ENCODE data around the gene ZNF451. TPM values are rescaled to one million over a fixed set of nuclear protein-coding genes. Genes with fewer than 3 reads are reported as not detected.

Gene ZNF451
- polyA plus RNA-seq, 1 experiment: 12.4 TPM

GRCh38 chr6:57201718-57202117, 111.7 kb downstream of the ZNF451 start:
- no peak for DNase-seq (ENCODE audit: low read depth)
- no peak for TF ChIP-seq CTCF (IDR thresholded peaks at IDR 0.05; ENCODE audit: insufficient read depth, low read depth, low read length)
- Histone ChIP-seq H3K27me3 (ENCODE audit: control insufficient read depth, insufficient read depth, low read length) (no peaks in the 10 kb centered on the region), H3K4me3 (ENCODE audit: low read depth, low read length) (no peak overlapping the region), H3K36me3 (ENCODE audit: control insufficient read depth, insufficient read depth, low read length) (peaks cover 4% of the 10 kb centered on the region)
- CTCF ChIA-PET: interaction anchor here (1.0 to 1.3 kb wide), 2 partner anchors 9 to 20 kb away, joined by 3 read pairs; no protein-coding TSS in a partner anchor
- POLR2A ChIA-PET: no interaction called here

- no peak for DNase-seq (ENCODE audit: low read depth)
- H3K4me3 ChIP-seq (ENCODE audit: low read depth, low read length): no peak overlapping the region
- TF ChIP-seq CTCF (IDR thresholded peaks at IDR 0.05; ENCODE audit: insufficient read depth, low read depth, low read length): no peak
- H3K27me3 ChIP-seq (ENCODE audit: control insufficient read depth, insufficient read depth, low read length): no peaks in the 10 kb centered on the region
- CTCF ChIA-PET: interaction anchor here (0.9 kb wide), 2 partner anchors 11 to 16 kb away, joined by 3 read pairs; partner anchors contain the start of gene RAB23
- POLR2A ChIA-PET: no interaction called here
- H3K36me3 ChIP-seq (ENCODE audit: control insufficient read depth, insufficient read depth, low read length): no peaks in the 10 kb centered on the region; the same call in none of the 2 replicates
These were observed 115.8 kb downstream of the ZNF451 start for GRCh38 chr6:57205550-57206328.

DNA sequence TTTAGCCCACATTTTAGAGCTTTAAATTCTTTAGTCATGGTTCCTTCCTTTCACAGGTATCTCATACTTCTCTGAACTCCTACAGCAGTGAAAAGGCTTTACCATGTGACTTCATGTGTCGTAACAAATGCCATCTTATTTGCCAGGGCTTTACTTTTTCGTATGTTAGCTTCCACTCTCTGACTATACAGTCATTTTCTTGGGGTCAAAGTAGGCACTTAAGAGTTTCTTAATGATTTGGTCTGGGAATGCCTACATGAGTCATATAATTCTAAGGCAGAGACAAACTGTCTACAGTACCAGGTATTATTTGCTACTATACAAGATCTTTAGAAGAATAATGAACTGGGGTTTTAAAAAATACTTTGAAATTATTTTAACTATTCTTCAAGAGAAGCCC, 117.2 kb downstream of the ZNF451 start:
- H3K4me3 ChIP-seq (ENCODE audit: low read depth, low read length): no peak overlapping the region
- no peak for TF ChIP-seq CTCF (IDR thresholded peaks at IDR 0.05; ENCODE audit: insufficient read depth, low read depth, low read length)
- H3K36me3 ChIP-seq (ENCODE audit: control insufficient read depth, insufficient read depth, low read length): no peaks in the 10 kb centered on the region; the same call in none of the 2 replicates
- no peaks in the 10 kb centered on the region for H3K27me3 ChIP-seq (ENCODE audit: control insufficient read depth, insufficient read depth, low read length)
- ChIA-PET POLR2A (no interaction called here), CTCF (no interaction called here)
- DNase-seq (ENCODE audit: low read depth): no peak

GRCh38 chr6:57207872-57208271, 117.9 kb downstream of the ZNF451 start:
- Histone ChIP-seq H3K4me3 (ENCODE audit: low read depth, low read length) (no peak overlapping the region), H3K27me3 (ENCODE audit: control insufficient read depth, insufficient read depth, low read length) (no peaks in the 10 kb centered on the region), H3K36me3 (ENCODE audit: control insufficient read depth, insufficient read depth, low read length) (no peaks in the 10 kb centered on the region; the same call in none of the 2 replicates)
- ChIA-PET CTCF (interaction anchor here (0.6 kb wide), 1 partner anchor 9 kb away, joined by 6 read pairs; no protein-coding TSS in a partner anchor), POLR2A (no interaction called here)
- DNase-seq (ENCODE audit: low read depth): no peak
- TF ChIP-seq CTCF (IDR thresholded peaks at IDR 0.05; ENCODE audit: insufficient read depth, low read depth, low read length): no peak

DNA sequence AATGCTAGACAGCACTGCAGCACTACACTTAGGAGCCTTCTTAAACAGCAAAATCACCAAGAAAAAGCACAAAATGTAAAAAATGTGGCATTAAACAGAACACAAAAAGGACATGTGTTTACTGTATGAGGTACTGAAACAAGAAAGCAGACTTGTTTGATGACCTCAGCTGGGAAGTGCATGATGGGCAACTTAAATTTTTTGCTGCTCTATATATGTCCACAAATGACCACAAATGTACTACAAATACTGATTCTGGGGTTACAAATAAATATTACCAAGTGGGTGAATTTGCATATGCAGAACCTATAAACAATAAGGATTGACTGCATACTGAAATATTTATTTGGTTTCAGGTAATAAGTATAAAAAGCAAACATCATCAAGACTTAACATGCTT, 119.0 kb downstream of the ZNF451 start:
- no peak for DNase-seq (ENCODE audit: low read depth)
- no peaks in the 10 kb centered on the region for H3K27me3 ChIP-seq (ENCODE audit: control insufficient read depth, insufficient read depth, low read length)
- TF ChIP-seq CTCF (IDR thresholded peaks at IDR 0.05; ENCODE audit: insufficient read depth, low read depth, low read length): no peak
- ChIA-PET POLR2A (no interaction called here), CTCF (interaction anchor here (0.8 to 1.0 kb wide), 2 partner anchors 13 to 306 kb away, joined by 3 to 4 read pairs; no protein-coding TSS in a partner anchor)
- H3K4me3 ChIP-seq (ENCODE audit: low read depth, low read length): no peak overlapping the region
- H3K36me3 ChIP-seq (ENCODE audit: control insufficient read depth, insufficient read depth, low read length): no peaks in the 10 kb centered on the region; the same call in none of the 2 replicates

Measured in BJ (cell line).